WTC11 (cell line): ENCODE measurements around the gene CCL16.

Experiments
- IRF2 ChIP-seq: sonication (generic); formaldehyde crosslinking; IDR thresholded peaks from 2 replicates; pipeline ENCODE4 v1.8.0; 2022; ENCODE audit warnings: low read depth, missing genetic modification reagents, borderline replicate concordance
- JUN ChIP-seq: sonication (generic); formaldehyde crosslinking; IDR thresholded peaks from 2 replicates; pipeline ENCODE4 v1.8.0; 2023; ENCODE audit warnings: mild to moderate bottlenecking, missing genetic modification reagents
- ZBTB21 ChIP-seq: sonication (generic); formaldehyde crosslinking; IDR thresholded peaks from 2 replicates; pipeline ENCODE4 v1.8.1; 2023; ENCODE audit warnings: mild to moderate bottlenecking, missing genetic modification reagents, borderline replicate concordance
- TF ChIP-seq, protein P1 (sequence below): fragments of 250-450 bp; sonication (Bioruptor Pico); IDR thresholded peaks from 2 replicates; pipeline ENCODE4 v1.9.0; 2021; ENCODE audit warnings: moderate library complexity, mild to moderate bottlenecking, inconsistent platforms, borderline replicate concordance
- TF ChIP-seq, protein P2 (sequence below): fragments of 200-600 bp; IDR thresholded peaks from 2 replicates; pipeline ENCODE4 v1.8.0; 2022; ENCODE audit warnings: antibody characterized with exemption
- TF ChIP-seq, protein P3 (sequence below): fragments of 250-450 bp; sonication (Bioruptor Pico); IDR thresholded peaks from 2 replicates; pipeline ENCODE4 v2.1.2; 2022; ENCODE audit warnings: mild to moderate bottlenecking, moderate library complexity
- TF ChIP-seq, protein P4 (sequence below): sonication (generic); formaldehyde crosslinking; IDR thresholded peaks from 2 replicates; pipeline ENCODE4 v1.8.1; 2022; ENCODE audit warnings: low read depth, missing genetic modification reagents, borderline replicate concordance
- TF ChIP-seq, protein P5 (sequence below): sonication (generic); formaldehyde crosslinking; IDR thresholded peaks from 2 replicates; pipeline ENCODE4 v1.8.0; 2022; ENCODE audit warnings: mild to moderate bottlenecking, missing genetic modification reagents

DNA sequence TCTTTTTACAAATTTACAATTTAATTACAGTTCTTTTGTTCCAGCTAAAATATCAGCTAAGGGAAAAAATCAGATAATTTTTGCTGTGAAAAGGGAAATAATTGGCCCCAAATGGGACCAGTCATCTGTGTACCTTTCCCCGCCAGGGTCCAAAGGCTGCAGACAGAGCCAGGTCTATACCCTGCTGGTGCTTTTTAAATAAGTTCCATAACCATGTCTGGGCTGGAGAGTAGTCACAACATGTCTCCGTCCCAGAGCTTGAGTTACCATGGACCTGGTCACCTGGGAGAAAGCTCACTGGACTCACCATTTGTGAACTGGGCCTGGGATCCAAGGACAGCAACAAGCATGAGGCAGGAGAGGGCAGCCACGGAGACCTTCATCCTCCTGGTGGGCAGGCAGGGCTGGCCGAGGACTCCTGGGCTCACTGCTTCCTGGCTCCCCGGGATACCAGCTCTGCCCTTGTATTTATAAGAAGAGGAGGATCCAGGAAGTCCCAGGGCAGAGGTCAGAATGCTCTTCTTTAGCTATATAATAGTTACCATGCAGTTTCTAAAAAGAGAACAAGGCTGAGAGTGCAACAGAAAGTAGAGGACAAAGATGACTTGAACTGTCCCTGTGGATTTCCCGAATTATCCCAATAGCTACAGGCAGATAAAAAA, 19.9 kb upstream of the CCL16 start, which contains the start of gene CCL15:
- TF ChIP-seq, protein P1, sequence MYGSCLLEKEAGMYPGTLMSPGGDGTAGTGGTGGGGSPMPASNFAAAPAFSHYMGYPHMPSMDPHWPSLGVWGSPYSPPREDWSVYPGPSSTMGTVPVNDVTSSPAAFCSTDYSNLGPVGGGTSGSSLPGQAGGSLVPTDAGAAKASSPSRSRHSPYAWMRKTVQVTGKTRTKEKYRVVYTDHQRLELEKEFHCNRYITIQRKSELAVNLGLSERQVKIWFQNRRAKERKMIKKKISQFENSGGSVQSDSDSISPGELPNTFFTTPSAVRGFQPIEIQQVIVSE = no peak
- no peak for TF ChIP-seq JUN (CRISPR knock-in tag)
- TF ChIP-seq, protein P2, sequence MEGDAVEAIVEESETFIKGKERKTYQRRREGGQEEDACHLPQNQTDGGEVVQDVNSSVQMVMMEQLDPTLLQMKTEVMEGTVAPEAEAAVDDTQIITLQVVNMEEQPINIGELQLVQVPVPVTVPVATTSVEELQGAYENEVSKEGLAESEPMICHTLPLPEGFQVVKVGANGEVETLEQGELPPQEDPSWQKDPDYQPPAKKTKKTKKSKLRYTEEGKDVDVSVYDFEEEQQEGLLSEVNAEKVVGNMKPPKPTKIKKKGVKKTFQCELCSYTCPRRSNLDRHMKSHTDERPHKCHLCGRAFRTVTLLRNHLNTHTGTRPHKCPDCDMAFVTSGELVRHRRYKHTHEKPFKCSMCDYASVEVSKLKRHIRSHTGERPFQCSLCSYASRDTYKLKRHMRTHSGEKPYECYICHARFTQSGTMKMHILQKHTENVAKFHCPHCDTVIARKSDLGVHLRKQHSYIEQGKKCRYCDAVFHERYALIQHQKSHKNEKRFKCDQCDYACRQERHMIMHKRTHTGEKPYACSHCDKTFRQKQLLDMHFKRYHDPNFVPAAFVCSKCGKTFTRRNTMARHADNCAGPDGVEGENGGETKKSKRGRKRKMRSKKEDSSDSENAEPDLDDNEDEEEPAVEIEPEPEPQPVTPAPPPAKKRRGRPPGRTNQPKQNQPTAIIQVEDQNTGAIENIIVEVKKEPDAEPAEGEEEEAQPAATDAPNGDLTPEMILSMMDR = no peak
- TF ChIP-seq, protein P3, sequence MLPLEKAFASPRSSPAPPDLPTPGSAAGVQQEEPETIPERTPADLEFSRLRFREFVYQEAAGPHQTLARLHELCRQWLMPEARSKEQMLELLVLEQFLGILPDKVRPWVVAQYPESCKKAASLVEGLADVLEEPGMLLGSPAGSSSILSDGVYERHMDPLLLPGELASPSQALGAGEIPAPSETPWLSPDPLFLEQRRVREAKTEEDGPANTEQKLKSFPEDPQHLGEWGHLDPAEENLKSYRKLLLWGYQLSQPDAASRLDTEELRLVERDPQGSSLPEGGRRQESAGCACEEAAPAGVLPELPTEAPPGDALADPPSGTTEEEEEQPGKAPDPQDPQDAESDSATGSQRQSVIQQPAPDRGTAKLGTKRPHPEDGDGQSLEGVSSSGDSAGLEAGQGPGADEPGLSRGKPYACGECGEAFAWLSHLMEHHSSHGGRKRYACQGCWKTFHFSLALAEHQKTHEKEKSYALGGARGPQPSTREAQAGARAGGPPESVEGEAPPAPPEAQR (CRISPR knock-in tag) = no peak
- TF ChIP-seq ZBTB21 (CRISPR knock-in tag) = no peak
- no peak for TF ChIP-seq IRF2 (CRISPR knock-in tag)
- TF ChIP-seq, protein P4, sequence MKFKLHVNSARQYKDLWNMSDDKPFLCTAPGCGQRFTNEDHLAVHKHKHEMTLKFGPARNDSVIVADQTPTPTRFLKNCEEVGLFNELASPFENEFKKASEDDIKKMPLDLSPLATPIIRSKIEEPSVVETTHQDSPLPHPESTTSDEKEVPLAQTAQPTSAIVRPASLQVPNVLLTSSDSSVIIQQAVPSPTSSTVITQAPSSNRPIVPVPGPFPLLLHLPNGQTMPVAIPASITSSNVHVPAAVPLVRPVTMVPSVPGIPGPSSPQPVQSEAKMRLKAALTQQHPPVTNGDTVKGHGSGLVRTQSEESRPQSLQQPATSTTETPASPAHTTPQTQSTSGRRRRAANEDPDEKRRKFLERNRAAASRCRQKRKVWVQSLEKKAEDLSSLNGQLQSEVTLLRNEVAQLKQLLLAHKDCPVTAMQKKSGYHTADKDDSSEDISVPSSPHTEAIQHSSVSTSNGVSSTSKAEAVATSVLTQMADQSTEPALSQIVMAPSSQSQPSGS (CRISPR knock-in tag) = no peak
- TF ChIP-seq, protein P5, sequence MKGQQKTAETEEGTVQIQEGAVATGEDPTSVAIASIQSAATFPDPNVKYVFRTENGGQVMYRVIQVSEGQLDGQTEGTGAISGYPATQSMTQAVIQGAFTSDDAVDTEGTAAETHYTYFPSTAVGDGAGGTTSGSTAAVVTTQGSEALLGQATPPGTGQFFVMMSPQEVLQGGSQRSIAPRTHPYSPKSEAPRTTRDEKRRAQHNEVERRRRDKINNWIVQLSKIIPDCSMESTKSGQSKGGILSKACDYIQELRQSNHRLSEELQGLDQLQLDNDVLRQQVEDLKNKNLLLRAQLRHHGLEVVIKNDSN = no peak
